Retinal pigment epithelial cell (primary cell): ENCODE measurements around the gene HMOX1.

Source experiments
- DNase-seq: peaks from one replicate; pipeline ENCODE4 v3.0.0-alpha.2; 2010; ENCODE audit warnings: low read depth
- H3K4me3 ChIP-seq: 2 replicates; pipeline ENCODE4 v1.5.1; 2011; ENCODE audit warnings: mild to moderate bottlenecking, low read length, control low read depth, moderate library complexity
- TF ChIP-seq, protein P1 (sequence below): conservative IDR thresholded peaks from 2 replicates; pipeline ENCODE4 v1.5.1; 2011; ENCODE audit warnings: low read depth, low read length, control low read depth, inconsistent platforms

Gene HMOX1

DNA sequence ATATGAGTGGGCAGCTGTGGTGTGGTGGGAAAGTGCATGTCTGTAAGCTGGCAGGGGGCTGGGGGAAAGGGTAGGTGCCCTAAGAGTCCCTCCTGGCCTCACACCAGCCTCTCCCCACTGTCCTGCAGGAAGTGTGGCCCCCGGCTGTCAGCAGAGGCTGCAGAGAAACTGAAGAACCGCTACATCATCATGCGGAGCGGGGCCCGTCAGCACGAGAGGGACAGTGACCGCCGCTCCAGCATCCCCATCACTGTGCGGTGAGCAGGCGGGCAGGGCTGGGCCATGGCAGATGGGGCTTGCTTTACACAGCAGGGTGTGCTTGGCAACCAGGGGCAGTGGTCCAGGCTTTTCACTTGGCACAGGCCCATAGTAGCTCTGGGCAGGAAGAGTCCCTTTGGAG is 38.9 kb downstream of the HMOX1 start:
- TF ChIP-seq, protein P1, sequence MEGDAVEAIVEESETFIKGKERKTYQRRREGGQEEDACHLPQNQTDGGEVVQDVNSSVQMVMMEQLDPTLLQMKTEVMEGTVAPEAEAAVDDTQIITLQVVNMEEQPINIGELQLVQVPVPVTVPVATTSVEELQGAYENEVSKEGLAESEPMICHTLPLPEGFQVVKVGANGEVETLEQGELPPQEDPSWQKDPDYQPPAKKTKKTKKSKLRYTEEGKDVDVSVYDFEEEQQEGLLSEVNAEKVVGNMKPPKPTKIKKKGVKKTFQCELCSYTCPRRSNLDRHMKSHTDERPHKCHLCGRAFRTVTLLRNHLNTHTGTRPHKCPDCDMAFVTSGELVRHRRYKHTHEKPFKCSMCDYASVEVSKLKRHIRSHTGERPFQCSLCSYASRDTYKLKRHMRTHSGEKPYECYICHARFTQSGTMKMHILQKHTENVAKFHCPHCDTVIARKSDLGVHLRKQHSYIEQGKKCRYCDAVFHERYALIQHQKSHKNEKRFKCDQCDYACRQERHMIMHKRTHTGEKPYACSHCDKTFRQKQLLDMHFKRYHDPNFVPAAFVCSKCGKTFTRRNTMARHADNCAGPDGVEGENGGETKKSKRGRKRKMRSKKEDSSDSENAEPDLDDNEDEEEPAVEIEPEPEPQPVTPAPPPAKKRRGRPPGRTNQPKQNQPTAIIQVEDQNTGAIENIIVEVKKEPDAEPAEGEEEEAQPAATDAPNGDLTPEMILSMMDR: no peak
- H3K4me3 ChIP-seq: no peak overlapping the region
- no peak for DNase-seq

DNA sequence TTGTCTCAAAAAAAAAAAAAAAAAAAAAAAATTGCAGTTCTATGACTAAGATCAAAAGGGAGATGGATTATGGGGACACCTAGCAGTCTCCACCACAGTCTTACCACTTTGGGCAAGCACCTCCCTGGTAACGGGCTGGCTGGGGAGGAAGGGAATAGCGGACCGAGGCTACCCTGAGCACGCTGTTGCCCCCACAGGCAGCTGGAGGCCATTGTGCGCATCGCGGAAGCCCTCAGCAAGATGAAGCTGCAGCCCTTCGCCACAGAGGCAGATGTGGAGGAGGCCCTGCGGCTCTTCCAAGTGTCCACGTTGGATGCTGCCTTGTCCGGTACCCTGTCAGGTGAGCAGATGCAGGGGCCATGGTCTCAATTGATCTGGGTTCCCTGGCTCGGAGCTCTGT is 40.2 kb downstream of the HMOX1 start:
- DNase-seq: no peak
- TF ChIP-seq, protein P1: no peak
- H3K4me3 ChIP-seq: no peak overlapping the region

DNA sequence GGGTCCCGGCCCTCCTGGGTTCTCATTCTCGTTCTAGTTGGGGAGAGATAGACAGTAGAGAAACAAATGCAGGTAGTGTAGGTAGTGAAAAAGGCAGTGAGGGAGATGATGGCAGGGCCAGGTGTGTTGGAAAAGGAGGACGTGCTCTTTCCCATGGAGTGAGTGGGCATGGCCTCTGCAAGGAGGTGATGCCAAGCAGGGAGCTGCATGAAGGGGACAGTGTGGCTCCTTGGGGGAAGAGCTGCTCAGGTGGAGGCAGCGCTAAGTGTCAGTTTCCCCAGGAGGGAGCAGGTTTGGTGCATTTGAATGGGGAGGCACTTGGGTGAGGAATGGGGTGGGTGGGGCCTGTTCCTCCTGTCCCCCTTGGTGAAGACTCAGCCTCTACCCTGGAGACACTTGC is 41.2 kb downstream of the HMOX1 start:
- TF ChIP-seq, protein P1: no peak
- no peak for DNase-seq

DNA sequence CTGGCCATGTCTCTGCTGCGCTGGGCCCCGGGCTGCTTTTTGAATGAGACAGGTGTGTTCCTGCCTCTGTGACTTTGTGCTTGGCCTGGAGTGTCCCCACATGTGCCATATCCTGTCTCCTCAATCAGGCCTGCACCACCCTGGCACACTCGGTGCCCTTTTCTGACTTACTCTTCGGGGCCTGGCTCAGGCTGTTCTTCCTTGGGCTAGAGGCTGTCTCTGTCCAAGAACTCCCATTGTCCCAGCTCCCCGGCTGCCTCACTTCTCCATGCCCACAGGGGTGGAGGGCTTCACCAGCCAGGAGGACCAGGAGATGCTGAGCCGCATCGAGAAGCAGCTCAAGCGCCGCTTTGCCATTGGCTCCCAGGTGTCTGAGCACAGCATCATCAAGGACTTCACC is 42.0 kb downstream of the HMOX1 start:
- H3K4me3 ChIP-seq: no peak overlapping the region

More for the DNA sequence above, 41.2 kb downstream of the HMOX1 start:
- no peak overlapping the region for H3K4me3 ChIP-seq

DNA sequence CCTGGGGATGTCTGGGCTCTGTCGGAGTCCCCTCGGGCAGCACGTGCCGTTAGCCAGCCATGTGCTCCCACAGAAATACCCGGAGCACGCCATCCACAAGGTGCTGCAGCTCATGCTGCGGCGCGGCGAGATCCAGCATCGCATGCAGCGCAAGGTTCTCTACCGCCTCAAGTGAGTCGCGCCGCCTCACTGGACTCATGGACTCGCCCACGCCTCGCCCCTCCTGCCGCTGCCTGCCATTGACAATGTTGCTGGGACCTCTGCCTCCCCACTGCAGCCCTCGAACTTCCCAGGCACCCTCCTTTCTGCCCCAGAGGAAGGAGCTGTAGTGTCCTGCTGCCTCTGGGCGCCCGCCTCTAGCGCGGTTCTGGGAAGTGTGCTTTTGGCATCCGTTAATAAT is 43.2 kb downstream of the HMOX1 start:
- H3K4me3 ChIP-seq: no peak overlapping the region
- TF ChIP-seq, protein P1: no peak
- no peak for DNase-seq

More for the DNA sequence above, 42.0 kb downstream of the HMOX1 start:
- TF ChIP-seq, protein P1: no peak
- no peak for DNase-seq

DNA sequence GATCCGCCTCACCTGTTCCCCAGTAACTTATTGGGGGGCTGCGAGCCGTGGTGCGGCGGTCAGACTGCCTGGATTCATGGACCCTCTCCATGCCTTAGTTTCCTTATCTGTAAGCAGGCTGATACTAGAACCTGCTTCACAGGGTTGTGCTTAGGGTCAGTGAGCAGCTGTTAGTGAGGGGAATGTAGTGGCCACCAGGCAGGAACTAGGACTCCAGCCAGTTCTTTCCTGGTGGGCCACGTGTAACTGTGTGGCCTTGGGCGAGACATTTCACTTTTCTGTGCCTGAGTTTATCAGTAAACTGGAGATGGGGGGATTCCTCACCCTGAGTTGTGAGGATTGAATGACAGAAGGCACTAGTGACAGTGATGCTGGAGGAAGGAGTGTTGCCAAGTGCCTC is 43.9 kb downstream of the HMOX1 start:
- DNase-seq: no peak
- TF ChIP-seq, protein P1: no peak

DNA sequence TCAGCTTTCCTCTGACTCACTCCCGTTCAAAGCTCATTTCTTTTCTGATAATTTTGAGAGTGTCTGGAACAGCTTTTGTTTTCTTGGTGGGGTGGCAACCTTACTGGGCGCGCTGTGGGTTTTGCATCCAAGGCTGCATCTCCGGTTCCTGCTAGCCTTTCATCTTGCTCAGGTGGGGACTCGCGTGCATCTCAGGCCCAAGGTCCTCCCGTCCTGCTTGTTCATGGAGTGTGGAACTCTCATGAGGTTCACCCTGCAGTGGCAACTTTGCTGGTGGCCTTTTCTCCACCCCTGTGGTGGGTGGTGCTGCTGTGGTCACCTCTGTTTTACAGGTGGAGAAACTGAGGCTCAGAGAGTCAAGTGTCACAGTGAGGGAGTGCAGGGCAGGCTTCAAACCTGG is 44.6 kb downstream of the HMOX1 start:
- TF ChIP-seq, protein P1: no peak
- H3K4me3 ChIP-seq: no peak overlapping the region
- DNase-seq: no peak

More for the DNA sequence above, 43.9 kb downstream of the HMOX1 start:
- no peak overlapping the region for H3K4me3 ChIP-seq
